ENCODE results near the gene ADCY10. TPM values are rescaled to one million over a fixed set of nuclear protein-coding genes. Genes with fewer than 3 reads are reported as not detected.

Gene ADCY10
- total and polyA plus RNA-seq, 4 donors = 0.32 to 0.79 (median 0.55) TPM

GRCh38 chr1:167938080-167938636 is 24.2 kb upstream of the ADCY10 start:
- H3K27ac ChIP-seq (ENCODE audit: low read depth, low read length) = no peak overlapping the region
- H3K27me3 ChIP-seq (ENCODE audit: control insufficient read depth, insufficient read depth, low read length) = no peaks in the 10 kb centered on the region
- no CpG with 5 or more reads among the region's 5 CpGs for WGBS (ENCODE audit: insufficient coverage)
- no peaks in the 10 kb centered on the region for H3K9me3 ChIP-seq (ENCODE audit: control insufficient read depth, insufficient read depth, low read length)
- no peak for DNase-seq (ENCODE audit: low read depth in 4 of 6, low spot score in 6 of 6)
- no peaks in the 10 kb centered on the region for H3K4me1 ChIP-seq (ENCODE audit: control insufficient read depth, insufficient read depth, low read length)
- H3K4me3 ChIP-seq (ENCODE audit: low read depth, low read length) = peak overlapping the region; percentile 9
- no peaks in the 10 kb centered on the region for H3K36me3 ChIP-seq (ENCODE audit: control insufficient read depth, insufficient read depth, low read length)

GRCh38 chr1:167937709-167938010 is 23.7 kb upstream of the ADCY10 start:
- H3K36me3 ChIP-seq (ENCODE audit: control insufficient read depth, insufficient read depth, low read length) = no peaks in the 10 kb centered on the region
- no peaks in the 10 kb centered on the region for H3K9me3 ChIP-seq (ENCODE audit: control insufficient read depth, insufficient read depth, low read length)
- no CpG with 5 or more reads among the region's 5 CpGs for WGBS (ENCODE audit: insufficient coverage)
- no peak for DNase-seq (ENCODE audit: low read depth in 4 of 6, low spot score in 6 of 6)
- peak overlapping the region; percentile 74 for H3K4me3 ChIP-seq (ENCODE audit: low read depth, low read length)
- H3K27ac ChIP-seq (ENCODE audit: low read depth, low read length) = peak overlapping the region; percentile 98
- H3K27me3 ChIP-seq (ENCODE audit: control insufficient read depth, insufficient read depth, low read length) = no peaks in the 10 kb centered on the region
- no peaks in the 10 kb centered on the region for H3K4me1 ChIP-seq (ENCODE audit: control insufficient read depth, insufficient read depth, low read length)

GRCh38 chr1:167936930-167937708 is 23.2 kb upstream of the ADCY10 start, which contains the start of gene MPC2:
Gene MPC2 (minus strand): TSS chr1:167937072. CDS start chr1:167935841, 1,231 bp downstream.
- 0% methylated on average over 50 of the region's 51 CpGs for WGBS (ENCODE audit: insufficient coverage)
- Histone ChIP-seq H3K36me3 (ENCODE audit: control insufficient read depth, insufficient read depth, low read length) (no peaks in the 10 kb centered on the region), H3K9me3 (ENCODE audit: control insufficient read depth, insufficient read depth, low read length) (no peaks in the 10 kb centered on the region), H3K27me3 (ENCODE audit: control insufficient read depth, insufficient read depth, low read length) (no peaks in the 10 kb centered on the region), H3K4me1 (ENCODE audit: control insufficient read depth, insufficient read depth, low read length) (no peaks in the 10 kb centered on the region), H3K27ac (ENCODE audit: low read depth, low read length) (peak within 1 kb of the TSS; percentile 98), H3K4me3 (ENCODE audit: low read depth, low read length) (peak within 1 kb of the TSS; percentile 74)
- DNase-seq (ENCODE audit: low read depth in 4 of 6, low spot score in 6 of 6) = peak in 4 of 6 donors; percentile 28 to 79 (median 50)

- WGBS (ENCODE audit: insufficient coverage) = 0% methylated on average over 34 of the region's 58 CpGs
- Histone ChIP-seq H3K27ac (ENCODE audit: low read depth, low read length) (peak within 1 kb of the TSS; percentile 98), H3K27me3 (ENCODE audit: control insufficient read depth, insufficient read depth, low read length) (no peaks in the 10 kb centered on the region), H3K36me3 (ENCODE audit: control insufficient read depth, insufficient read depth, low read length) (no peaks in the 10 kb centered on the region), H3K9me3 (ENCODE audit: control insufficient read depth, insufficient read depth, low read length) (no peaks in the 10 kb centered on the region), H3K4me3 (ENCODE audit: low read depth, low read length) (peak within 1 kb of the TSS; percentile 74), H3K4me1 (ENCODE audit: control insufficient read depth, insufficient read depth, low read length) (no peaks in the 10 kb centered on the region)
- DNase-seq (ENCODE audit: low read depth in 4 of 6, low spot score in 6 of 6) = peak; percentile 98 to 100 (median 100)
Observed at GRCh38 chr1:167936068-167936929, 22.4 kb upstream of the ADCY10 start, which contains the start of gene DCAF6. Gene DCAF6 (plus strand): TSS chr1:167936683. CDS start chr1:167936912, 229 bp downstream.

- Histone ChIP-seq H3K36me3 (ENCODE audit: control insufficient read depth, insufficient read depth, low read length) (no peaks in the 10 kb centered on the region), H3K9me3 (ENCODE audit: control insufficient read depth, insufficient read depth, low read length) (no peaks in the 10 kb centered on the region), H3K4me1 (ENCODE audit: control insufficient read depth, insufficient read depth, low read length) (no peaks in the 10 kb centered on the region), H3K27ac (ENCODE audit: low read depth, low read length) (peak overlapping the region; percentile 98), H3K27me3 (ENCODE audit: control insufficient read depth, insufficient read depth, low read length) (no peaks in the 10 kb centered on the region), H3K4me3 (ENCODE audit: low read depth, low read length) (peak overlapping the region; percentile 74)
- DNase-seq (ENCODE audit: low read depth in 4 of 6, low spot score in 6 of 6) = peak in 4 of 6 donors; percentile 4 to 79 (median 42)
- WGBS (ENCODE audit: insufficient coverage) = under 1% methylated on average over 44 of the region's 45 CpGs
Observed at GRCh38 chr1:167935216-167936067, 21.5 kb upstream of the ADCY10 start.

GRCh38 chr1:167934426-167935215 is 20.7 kb upstream of the ADCY10 start:
- no peaks in the 10 kb centered on the region for H3K27me3 ChIP-seq (ENCODE audit: control insufficient read depth, insufficient read depth, low read length)
- no peaks in the 10 kb centered on the region for H3K9me3 ChIP-seq (ENCODE audit: control insufficient read depth, insufficient read depth, low read length)
- peak overlapping the region; percentile 74 for H3K4me3 ChIP-seq (ENCODE audit: low read depth, low read length)
- no peaks in the 10 kb centered on the region for H3K4me1 ChIP-seq (ENCODE audit: control insufficient read depth, insufficient read depth, low read length)
- WGBS (ENCODE audit: insufficient coverage) = no CpG with 5 or more reads among the region's 4 CpGs
- H3K36me3 ChIP-seq (ENCODE audit: control insufficient read depth, insufficient read depth, low read length) = no peaks in the 10 kb centered on the region
- peak in 1 of 6 donors; percentile 4 for DNase-seq (ENCODE audit: low read depth in 4 of 6, low spot score in 6 of 6)
- peak overlapping the region; percentile 98 for H3K27ac ChIP-seq (ENCODE audit: low read depth, low read length)

GRCh38 chr1:167933788-167934187 is 19.9 kb upstream of the ADCY10 start:
- DNase-seq (ENCODE audit: low read depth in 4 of 6, low spot score in 6 of 6) = no peak
- no peaks in the 10 kb centered on the region for H3K27me3 ChIP-seq (ENCODE audit: control insufficient read depth, insufficient read depth, low read length)
- no peaks in the 10 kb centered on the region for H3K9me3 ChIP-seq (ENCODE audit: control insufficient read depth, insufficient read depth, low read length)
- no peaks in the 10 kb centered on the region for H3K4me1 ChIP-seq (ENCODE audit: control insufficient read depth, insufficient read depth, low read length)
- no peaks in the 10 kb centered on the region for H3K36me3 ChIP-seq (ENCODE audit: control insufficient read depth, insufficient read depth, low read length)
- H3K27ac ChIP-seq (ENCODE audit: low read depth, low read length) = no peak overlapping the region
- H3K4me3 ChIP-seq (ENCODE audit: low read depth, low read length) = peak overlapping the region; percentile 12
- no CpG with 5 or more reads among the region's 4 CpGs for WGBS (ENCODE audit: insufficient coverage)

- H3K36me3 ChIP-seq (ENCODE audit: control insufficient read depth, insufficient read depth, low read length) = no peaks in the 10 kb centered on the region
- H3K9me3 ChIP-seq (ENCODE audit: control insufficient read depth, insufficient read depth, low read length) = no peaks in the 10 kb centered on the region
- no peak overlapping the region for H3K4me3 ChIP-seq (ENCODE audit: low read depth, low read length)
- DNase-seq (ENCODE audit: low read depth in 4 of 6, low spot score in 6 of 6) = no peak
- H3K27me3 ChIP-seq (ENCODE audit: control insufficient read depth, insufficient read depth, low read length) = no peaks in the 10 kb centered on the region
- WGBS (ENCODE audit: insufficient coverage) = no CpG with 5 or more reads among the region's 1 CpG
- no peak overlapping the region for H3K27ac ChIP-seq (ENCODE audit: low read depth, low read length)
- peaks cover 3% of the 10 kb centered on the region for H3K4me1 ChIP-seq (ENCODE audit: control insufficient read depth, insufficient read depth, low read length)
Observed at GRCh38 chr1:167929725-167930124, 15.8 kb upstream of the ADCY10 start.

All from spinal cord (tissue), 10 donors.